Measurements from ENCODE around the gene MAP4K1.
A peak's percentile ranks its signal among the peaks of the same experiment; 100 is the strongest.
"Not testable (repeated sequence)": the region's sequence is repeated elsewhere in the genome, so short reads cannot be mapped to it uniquely, and the experiment has no call there.

The MAP4K1 gene

DNA sequence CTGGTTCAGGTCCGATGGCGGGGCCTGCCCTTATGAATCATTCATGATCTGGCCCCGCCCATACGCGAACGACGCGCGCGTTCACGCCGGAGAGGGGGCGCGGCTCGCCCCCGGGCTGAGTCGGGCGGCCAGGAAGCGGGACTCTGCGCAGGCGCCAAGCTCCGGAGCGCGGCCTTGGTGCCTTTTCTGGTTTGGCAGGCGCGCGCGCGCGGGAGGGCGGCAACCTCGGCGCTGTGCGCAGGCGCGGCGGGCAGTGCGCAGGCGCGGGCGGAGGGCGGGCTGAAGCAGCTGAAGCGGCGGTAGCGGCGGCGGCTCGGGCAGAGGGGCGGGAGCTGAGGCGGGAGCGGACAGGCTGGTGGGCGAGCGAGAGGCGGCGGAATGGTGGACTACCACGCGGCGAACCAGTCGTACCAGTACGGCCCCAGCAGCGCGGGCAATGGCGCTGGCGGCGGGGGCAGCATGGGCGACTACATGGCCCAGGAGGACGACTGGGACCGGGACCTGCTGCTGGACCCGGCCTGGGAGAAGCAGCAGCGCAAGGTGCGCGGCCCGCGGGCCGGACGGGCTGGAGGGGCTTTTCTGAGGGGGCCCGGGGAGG, 29.7 kb upstream of the MAP4K1 start, which contains the start of gene ACTN4:
ACTN4 (plus strand) TSS at position 282 of the 598 bp plus-strand sequence; CDS start at position 379, 97 bp downstream.
- no peaks in the 10 kb centered on the region for H3K9me3 ChIP-seq (ENCODE audit: control insufficient read depth, insufficient read depth, low read length)
- peak within 1 kb of the TSS; percentile 75 for H3K9ac ChIP-seq (ENCODE audit: low read depth, low read length)
- no peaks in the 10 kb centered on the region for H3K36me3 ChIP-seq (ENCODE audit: insufficient read depth, low read length)
- H3K4me1 ChIP-seq (ENCODE audit: insufficient read depth, low read length) = peaks cover 20% of the 10 kb centered on the region

DNA sequence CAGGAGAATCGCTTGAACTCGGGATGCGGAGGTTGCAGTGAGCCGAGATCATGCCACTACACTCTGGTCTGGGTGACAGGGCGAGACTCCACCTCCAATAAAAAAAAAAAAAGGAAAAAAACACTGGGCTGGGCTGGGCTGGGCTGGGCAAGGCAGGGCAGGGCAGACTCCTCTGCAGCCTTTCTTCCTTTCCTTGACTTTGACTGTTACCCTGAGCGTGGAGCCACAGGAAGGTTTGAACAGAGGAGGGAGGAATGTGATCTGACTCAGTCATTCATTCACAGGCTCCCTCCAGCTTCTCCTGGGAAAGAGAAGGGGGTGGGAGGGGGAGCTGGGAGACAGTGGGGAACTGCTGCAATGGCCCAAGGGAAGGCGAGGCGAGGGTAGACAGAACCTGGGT, 27.0 kb upstream of the MAP4K1 start:
- peaks cover 19% of the 10 kb centered on the region for H3K4me1 ChIP-seq (ENCODE audit: insufficient read depth, low read length)
- H3K9me3 ChIP-seq (ENCODE audit: control insufficient read depth, insufficient read depth, low read length) = no peaks in the 10 kb centered on the region
- no peaks in the 10 kb centered on the region for H3K36me3 ChIP-seq (ENCODE audit: insufficient read depth, low read length)
- no peak overlapping the region for H3K9ac ChIP-seq (ENCODE audit: low read depth, low read length)

DNA sequence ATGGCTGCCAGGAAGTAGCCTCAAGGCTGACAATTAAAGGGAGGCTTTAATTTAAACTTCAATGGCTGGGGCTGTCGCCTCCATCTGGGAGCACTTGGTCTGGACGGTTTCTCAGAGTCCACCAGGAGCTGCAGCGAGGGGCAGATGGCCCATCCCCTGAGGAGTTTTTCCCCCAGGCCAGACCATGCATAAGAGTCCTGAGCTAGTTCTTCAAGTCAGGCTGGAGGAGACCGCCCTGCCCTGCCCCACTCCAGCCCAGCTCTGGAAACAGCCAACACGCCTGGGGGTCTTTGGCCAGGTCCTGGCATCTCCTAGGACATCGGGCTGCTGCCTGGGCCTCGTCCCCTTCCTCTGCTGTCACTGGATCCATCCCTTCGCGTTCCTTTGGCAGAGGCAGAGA, 24.4 kb upstream of the MAP4K1 start:
- Histone ChIP-seq H3K9ac (ENCODE audit: low read depth, low read length) (no peak overlapping the region), H3K4me1 (ENCODE audit: insufficient read depth, low read length) (peaks cover 27% of the 10 kb centered on the region), H3K9me3 (ENCODE audit: control insufficient read depth, insufficient read depth, low read length) (no peaks in the 10 kb centered on the region), H3K36me3 (ENCODE audit: insufficient read depth, low read length) (no peaks in the 10 kb centered on the region)

DNA sequence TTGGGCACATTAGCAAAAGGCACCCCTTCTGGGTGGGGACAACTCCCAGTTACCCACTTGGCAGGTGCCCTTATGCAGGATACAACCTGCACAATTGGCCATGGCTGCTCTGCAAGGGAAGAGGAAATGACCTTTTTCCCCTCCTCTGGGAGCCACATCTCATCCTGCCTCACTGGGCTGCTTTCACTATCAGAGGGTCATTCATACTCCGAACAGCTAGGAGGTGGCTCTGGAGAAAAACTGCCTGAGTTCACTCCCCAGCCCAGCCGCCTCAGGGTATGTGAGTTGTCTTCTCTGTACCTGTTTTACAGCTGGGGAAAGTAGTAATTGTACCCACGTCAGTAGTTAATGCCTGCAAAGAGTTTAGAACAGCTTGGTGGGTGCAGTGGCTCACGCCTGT, 22.6 kb upstream of the MAP4K1 start:
- Histone ChIP-seq H3K9me3 (ENCODE audit: control insufficient read depth, insufficient read depth, low read length) (no peaks in the 10 kb centered on the region), H3K4me1 (ENCODE audit: insufficient read depth, low read length) (peaks cover 26% of the 10 kb centered on the region), H3K9ac (ENCODE audit: low read depth, low read length) (no peak overlapping the region), H3K36me3 (ENCODE audit: insufficient read depth, low read length) (peaks cover 3% of the 10 kb centered on the region; the same call in 1 of the 2 replicates)

DNA sequence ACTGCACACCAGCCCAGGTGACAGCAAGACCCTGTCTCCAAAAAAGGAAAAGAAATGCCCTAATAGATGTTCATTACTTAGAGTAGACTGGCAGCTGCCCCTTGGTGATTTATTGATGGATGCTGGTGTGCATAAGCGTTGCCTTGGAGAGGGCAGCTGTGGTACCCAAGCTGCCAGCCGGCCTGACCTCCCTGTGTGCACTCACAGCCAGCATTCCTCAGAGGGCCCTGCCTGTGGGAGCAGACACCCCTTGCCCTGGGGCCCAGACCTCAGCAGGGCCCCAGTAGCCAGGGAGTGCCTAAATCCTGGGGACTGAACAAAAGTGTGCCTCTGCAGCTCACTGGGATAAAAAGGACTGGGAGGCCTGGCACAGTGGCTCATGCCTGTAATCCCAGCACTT, 21.9 kb upstream of the MAP4K1 start:
- Histone ChIP-seq H3K4me1 (ENCODE audit: insufficient read depth, low read length) (peaks cover 29% of the 10 kb centered on the region), H3K36me3 (ENCODE audit: insufficient read depth, low read length) (peaks cover 9% of the 10 kb centered on the region; the same call in 1 of the 2 replicates), H3K9me3 (ENCODE audit: control insufficient read depth, insufficient read depth, low read length) (no peaks in the 10 kb centered on the region), H3K9ac (ENCODE audit: low read depth, low read length) (no peak overlapping the region)

DNA sequence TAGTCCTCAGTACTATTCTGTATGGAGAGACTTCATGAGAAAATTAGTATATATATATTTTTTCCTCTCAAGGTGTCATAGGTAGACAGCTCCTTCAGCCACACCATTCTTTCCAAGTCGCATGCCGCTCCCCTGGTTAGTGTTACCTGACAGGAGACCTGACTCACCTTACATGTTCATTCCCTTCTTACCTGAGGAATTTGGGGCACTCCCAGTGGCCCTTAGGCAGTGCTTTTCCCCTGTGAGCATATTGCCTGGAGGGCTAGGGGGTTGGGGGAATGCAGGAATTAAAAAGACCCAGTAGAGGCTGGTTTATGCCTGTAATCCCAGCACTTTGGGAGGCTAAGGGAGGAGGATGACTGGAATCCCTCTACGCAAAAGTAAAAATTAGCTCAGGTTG, 20.7 kb upstream of the MAP4K1 start:
- H3K9me3 ChIP-seq (ENCODE audit: control insufficient read depth, insufficient read depth, low read length) = no peaks in the 10 kb centered on the region
- H3K36me3 ChIP-seq (ENCODE audit: insufficient read depth, low read length) = peaks cover 9% of the 10 kb centered on the region; the same call in 1 of the 2 replicates
- H3K4me1 ChIP-seq (ENCODE audit: insufficient read depth, low read length) = peaks cover 29% of the 10 kb centered on the region
- H3K9ac ChIP-seq (ENCODE audit: low read depth, low read length) = no peak overlapping the region

DNA sequence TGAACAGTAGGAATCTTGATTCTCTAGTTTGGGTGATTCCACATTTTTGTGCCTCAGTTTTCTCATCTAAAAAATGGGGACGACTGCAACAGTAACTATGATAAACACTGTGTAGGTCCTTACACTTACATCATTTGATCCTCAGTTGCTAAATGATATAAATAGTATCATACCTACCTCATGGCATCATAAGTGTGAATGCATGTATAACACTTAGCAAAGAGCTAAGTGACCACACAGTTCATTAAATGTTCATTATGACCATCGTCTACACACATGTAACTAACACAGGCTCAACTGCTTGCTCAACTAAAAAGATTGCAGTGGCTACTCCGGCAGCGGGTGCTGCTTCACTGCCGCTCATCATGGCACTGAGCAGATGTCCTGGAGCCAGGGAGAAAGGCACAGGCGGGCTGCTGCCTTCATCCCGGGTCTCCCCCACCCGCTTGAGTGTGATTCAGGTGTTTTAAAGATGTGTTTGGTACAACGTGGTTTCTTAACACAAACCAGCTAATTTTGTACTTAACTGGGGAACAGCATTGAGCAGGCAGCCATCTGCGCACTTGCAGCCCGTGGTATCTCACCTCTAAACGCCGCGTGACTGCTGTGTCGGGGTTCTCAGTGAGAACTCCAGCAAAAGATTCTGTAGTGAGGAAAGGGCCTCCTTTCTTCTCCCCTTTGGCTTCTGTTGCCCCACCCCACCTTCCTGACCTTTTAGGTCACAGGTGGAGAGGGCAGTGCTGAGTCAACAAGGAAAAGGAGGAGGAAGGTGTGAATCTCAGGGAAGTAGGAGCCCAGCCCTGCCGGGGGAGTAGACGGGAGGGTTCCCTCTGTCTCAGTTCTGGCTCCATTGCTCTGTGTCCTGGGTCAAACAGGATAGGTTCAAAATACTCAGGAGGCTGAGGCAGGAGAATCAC, 18.0 kb upstream of the MAP4K1 start:
- peaks cover 9% of the 10 kb centered on the region for H3K36me3 ChIP-seq (ENCODE audit: insufficient read depth, low read length)
- peaks cover 22% of the 10 kb centered on the region for H3K4me1 ChIP-seq (ENCODE audit: insufficient read depth, low read length)
- no peaks in the 10 kb centered on the region for H3K9me3 ChIP-seq (ENCODE audit: control insufficient read depth, insufficient read depth, low read length)
- no peak overlapping the region for H3K9ac ChIP-seq (ENCODE audit: low read depth, low read length)

DNA sequence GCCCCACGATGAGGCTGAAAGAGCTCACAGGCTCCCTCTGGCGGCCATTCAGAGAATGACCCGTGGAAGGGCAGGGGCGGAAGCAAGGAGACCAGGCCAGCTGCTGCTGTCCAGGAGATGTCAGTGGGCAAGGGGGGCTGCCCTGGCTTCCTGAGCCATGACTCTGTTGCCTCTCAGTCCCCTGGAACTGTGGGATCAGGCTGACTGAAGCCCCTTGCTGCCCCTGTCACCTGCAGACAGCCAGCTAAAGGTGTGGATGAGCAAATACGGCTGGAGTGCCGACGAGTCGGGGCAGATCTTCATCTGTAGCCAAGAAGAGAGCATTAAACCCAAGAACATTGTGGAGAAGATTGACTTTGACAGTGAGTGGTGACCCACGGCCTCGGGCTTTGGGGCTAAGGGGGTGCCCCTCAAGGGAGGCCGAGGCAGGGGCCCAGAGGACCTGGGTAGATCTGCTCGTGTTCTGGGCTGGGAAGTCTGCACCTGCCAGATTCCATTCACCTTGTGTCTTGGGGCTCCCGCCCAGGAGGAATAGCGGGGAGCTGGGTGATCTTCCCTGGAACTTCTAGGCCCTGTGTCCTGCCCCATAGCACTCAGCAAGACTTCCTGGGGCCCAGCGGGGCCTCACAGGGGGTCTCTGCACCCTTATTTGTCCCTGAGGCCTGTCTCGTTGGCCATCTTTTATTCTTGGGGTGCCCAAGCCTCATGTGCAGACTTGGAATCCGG, 17.2 kb upstream of the MAP4K1 start:
- Histone ChIP-seq H3K9ac (ENCODE audit: low read depth, low read length) (no peak overlapping the region), H3K36me3 (ENCODE audit: insufficient read depth, low read length) (peaks cover 9% of the 10 kb centered on the region), H3K9me3 (ENCODE audit: control insufficient read depth, insufficient read depth, low read length) (no peaks in the 10 kb centered on the region), H3K4me1 (ENCODE audit: insufficient read depth, low read length) (peaks cover 18% of the 10 kb centered on the region)

DNA sequence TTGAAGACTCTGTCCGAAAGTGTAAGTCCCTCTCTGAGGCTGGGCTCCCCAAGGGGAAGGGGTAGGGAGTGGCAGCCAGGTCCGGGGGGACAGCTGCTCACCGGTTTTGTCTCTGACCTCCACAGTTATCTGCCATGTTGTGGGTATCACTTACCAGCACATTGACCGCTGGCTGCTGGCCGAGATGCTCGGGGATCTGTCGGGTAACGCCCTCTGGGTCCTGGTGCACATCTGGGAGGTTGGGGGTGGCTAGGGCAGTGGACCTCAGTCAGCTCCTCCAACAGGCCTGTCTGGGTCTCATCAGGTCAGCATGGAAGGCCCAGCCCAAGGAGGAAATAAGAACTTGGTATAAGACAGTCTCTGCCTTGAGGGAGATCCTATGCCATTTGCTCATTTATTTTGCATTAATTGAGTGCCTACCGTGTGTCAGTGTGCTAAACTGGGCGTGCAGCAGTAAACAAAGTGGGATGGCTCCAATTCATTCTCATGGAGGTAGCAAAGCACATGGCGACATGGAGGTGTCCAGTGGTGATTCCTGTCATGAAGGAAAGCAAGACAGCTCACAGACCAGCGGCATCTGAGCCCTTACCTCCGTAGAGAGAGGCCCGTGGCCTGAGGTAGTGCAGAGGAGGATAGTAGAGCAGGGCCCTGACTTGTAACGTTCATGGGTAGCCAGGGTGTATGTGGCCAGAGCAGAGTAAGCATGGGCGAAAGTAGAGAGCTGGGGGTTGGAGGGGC, 14.9 kb upstream of the MAP4K1 start:
- Histone ChIP-seq H3K36me3 (ENCODE audit: insufficient read depth, low read length) (peaks cover 16% of the 10 kb centered on the region), H3K4me1 (ENCODE audit: insufficient read depth, low read length) (peaks cover 11% of the 10 kb centered on the region), H3K9me3 (ENCODE audit: control insufficient read depth, insufficient read depth, low read length) (no peaks in the 10 kb centered on the region), H3K9ac (ENCODE audit: low read depth, low read length) (no peak overlapping the region)

DNA sequence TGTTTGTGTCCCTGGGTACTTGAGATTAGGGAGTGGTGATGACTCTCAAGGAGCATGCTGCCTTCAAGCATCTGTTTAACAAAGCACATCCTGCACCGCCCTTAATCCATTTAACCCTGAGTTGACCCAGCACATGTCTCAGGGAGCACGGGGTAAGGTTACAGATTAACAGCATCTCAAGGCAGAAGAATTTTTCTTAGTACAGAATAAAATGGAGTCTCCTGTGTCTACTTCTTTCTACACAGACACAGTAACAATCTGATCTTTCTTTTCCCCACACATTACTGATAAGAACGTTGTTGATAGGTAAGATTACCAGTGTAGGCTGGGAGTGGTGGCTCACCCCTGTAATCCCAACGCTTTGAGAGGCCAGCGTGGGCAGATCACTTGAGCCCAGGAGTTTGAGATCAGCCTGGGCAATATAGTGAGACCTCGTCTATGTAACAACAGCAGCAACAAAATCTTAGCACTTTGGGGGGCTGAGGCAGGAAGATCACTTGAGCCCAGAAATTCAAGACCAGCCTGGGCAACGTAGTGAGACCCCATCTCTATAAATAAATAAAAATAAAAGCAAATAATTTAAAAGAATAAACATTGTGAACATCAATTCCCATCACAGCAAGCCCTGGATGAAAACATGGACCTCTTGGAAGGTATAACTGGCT, 14.2 kb upstream of the MAP4K1 start:
- H3K9me3 ChIP-seq (ENCODE audit: control insufficient read depth, insufficient read depth, low read length); H3K4me1 ChIP-seq (ENCODE audit: insufficient read depth, low read length); H3K9ac ChIP-seq (ENCODE audit: low read depth, low read length): not testable (repeated sequence)
- peaks cover 16% of the 10 kb centered on the region for H3K36me3 ChIP-seq (ENCODE audit: insufficient read depth, low read length)

DNA sequence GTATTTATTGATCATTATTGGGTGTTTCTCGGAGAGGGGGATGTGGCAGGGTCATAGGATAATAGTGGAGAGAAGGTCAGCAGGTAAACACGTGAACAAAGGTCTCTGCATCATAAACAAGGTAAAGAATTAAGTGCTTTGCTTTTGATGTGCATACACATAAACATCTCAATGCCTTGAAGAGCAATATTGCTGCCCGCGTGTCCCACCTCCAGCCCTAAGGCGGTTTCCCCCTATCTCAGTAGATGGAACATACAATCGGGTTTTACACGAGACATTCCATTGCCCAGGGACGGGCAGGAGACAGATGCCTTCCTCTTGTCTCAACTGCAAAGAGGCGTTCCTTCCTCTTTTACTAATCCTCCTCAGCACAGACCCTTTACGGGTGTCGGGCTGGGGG, 13.5 kb upstream of the MAP4K1 start:
- peaks cover 16% of the 10 kb centered on the region for H3K36me3 ChIP-seq (ENCODE audit: insufficient read depth, low read length)
- not testable (repeated sequence) for H3K9ac ChIP-seq (ENCODE audit: low read depth, low read length); H3K4me1 ChIP-seq (ENCODE audit: insufficient read depth, low read length); H3K9me3 ChIP-seq (ENCODE audit: control insufficient read depth, insufficient read depth, low read length)

DNA sequence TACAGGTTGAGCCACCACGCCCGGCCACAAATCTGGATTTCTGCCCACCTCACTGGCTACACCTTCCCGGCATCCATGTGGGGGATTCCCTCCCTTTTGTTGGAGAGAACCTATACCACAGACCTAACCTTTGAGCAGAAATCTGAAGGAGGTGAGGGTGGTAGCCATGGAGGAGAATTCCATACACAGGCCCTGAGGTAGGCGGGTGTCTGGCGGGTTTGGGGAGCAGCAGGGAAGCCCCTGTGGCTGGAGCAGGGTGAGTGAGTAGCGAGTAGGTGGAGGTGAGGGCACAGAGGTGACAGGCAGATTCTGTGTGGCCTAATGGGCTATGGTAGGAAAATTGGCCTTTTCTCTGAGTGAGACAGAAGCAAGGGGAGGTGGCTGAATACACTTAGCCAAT, 11.8 kb upstream of the MAP4K1 start:
- Histone ChIP-seq H3K36me3 (ENCODE audit: insufficient read depth, low read length) (peaks cover 15% of the 10 kb centered on the region), H3K9me3 (ENCODE audit: control insufficient read depth, insufficient read depth, low read length) (no peaks in the 10 kb centered on the region), H3K9ac (ENCODE audit: low read depth, low read length) (no peak overlapping the region), H3K4me1 (ENCODE audit: insufficient read depth, low read length) (no peaks in the 10 kb centered on the region)

DNA sequence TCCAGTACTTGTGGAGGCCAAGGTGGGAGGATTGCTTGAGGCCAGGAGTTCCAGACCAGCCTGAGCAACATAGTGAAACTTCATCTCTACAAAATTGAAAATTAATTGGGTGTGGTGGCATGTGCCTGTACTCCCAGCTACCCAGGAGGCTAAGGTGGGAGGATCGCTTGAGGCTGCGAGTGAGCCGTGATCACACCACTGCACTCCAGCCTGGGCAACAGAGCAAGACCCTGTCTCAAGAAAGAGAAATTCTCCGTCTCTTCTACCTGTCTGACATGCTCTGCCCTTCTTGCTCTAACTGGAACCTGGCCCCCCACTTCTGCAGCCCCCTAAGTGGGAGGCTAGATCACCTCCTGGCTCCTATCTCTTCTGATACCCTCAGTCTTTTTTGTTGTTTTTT, 8.6 kb upstream of the MAP4K1 start:
- H3K4me1 ChIP-seq (ENCODE audit: insufficient read depth, low read length) = no peaks in the 10 kb centered on the region
- H3K9me3 ChIP-seq (ENCODE audit: control insufficient read depth, insufficient read depth, low read length) = no peaks in the 10 kb centered on the region
- no peak overlapping the region for H3K9ac ChIP-seq (ENCODE audit: low read depth, low read length)
- peaks cover 25% of the 10 kb centered on the region for H3K36me3 ChIP-seq (ENCODE audit: insufficient read depth, low read length)

DNA sequence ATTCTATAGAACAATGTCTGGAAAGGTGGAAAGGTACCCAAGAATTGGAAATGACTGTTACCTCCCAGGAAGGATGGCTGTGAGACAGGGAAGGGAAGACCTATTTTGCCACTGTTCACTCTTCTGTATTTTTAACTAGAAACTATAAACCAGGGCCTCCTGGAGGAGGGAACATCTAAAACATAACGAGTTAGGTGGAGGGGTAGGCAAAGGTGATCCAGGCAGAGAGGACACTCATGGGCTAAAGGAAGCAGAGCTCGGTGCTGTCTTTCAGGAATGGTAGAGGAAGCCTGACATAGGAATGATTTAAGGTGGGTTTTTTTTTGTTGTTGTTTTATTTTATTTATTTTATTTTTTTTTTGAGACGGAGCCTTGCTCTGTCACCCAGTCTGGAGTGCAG, 7.1 kb upstream of the MAP4K1 start:
- peaks cover 32% of the 10 kb centered on the region for H3K36me3 ChIP-seq (ENCODE audit: insufficient read depth, low read length)
- H3K9ac ChIP-seq (ENCODE audit: low read depth, low read length) = no peak overlapping the region
- H3K9me3 ChIP-seq (ENCODE audit: control insufficient read depth, insufficient read depth, low read length) = no peaks in the 10 kb centered on the region
- peaks cover 5% of the 10 kb centered on the region for H3K4me1 ChIP-seq (ENCODE audit: insufficient read depth, low read length)
